Measurements from ENCODE around the gene GDF3.

GDF3 gene

GRCh38 chr12:7729746-7730145, 34.2 kb upstream of the GDF3 start:
- WGBS (ENCODE audit: extremely low coverage, insufficient coverage, insufficient read length), result no CpG with 5 or more reads among the region's 4 CpGs
- no peak overlapping the region for H2BK120ac ChIP-seq (ENCODE audit: insufficient read depth, low read length, poor library complexity)
- H3K27me3 ChIP-seq (ENCODE audit: insufficient read depth, low read length), result no peaks in the 10 kb centered on the region
- H3K4me1 ChIP-seq (ENCODE audit: control insufficient read depth in 1 of 2, insufficient read depth in 2 of 2, low read length in 2 of 2), result no peaks in the 10 kb centered on the region
- no peak overlapping the region for H3K18ac ChIP-seq (ENCODE audit: low read length)
- no peak overlapping the region for H3K4me3 ChIP-seq (ENCODE audit: low read depth, low read length)
- no peak overlapping the region for H3K27ac ChIP-seq (ENCODE audit: low read depth, low read length)
- no peak overlapping the region for H3K14ac ChIP-seq (ENCODE audit: low read length)
- H2AFZ ChIP-seq (ENCODE audit: insufficient read depth, low read length, poor library complexity), result no peak overlapping the region
- H3K79me2 ChIP-seq (ENCODE audit: control insufficient read depth, insufficient read depth, low read length, poor library complexity), result no peaks in the 10 kb centered on the region
- H3K9me3 ChIP-seq (ENCODE audit: insufficient read depth, low read depth, low read length), result no peaks in the 10 kb centered on the region
- H4K91ac ChIP-seq (ENCODE audit: low read depth, low read length), result no peak overlapping the region
- no peaks in the 10 kb centered on the region for H3K36me3 ChIP-seq (ENCODE audit: control insufficient read depth in 1 of 2, insufficient read depth in 2 of 2, low read length in 2 of 2)
- H4K12ac ChIP-seq (ENCODE audit: low read depth, low read length), result no peak overlapping the region
- no peak overlapping the region for H3K4me2 ChIP-seq (ENCODE audit: low read length)
- H2BK5ac ChIP-seq (ENCODE audit: low read depth, low read length, poor library complexity), result no peak overlapping the region
- H3K23ac ChIP-seq (ENCODE audit: low read length), result no peak overlapping the region
- H2BK12ac ChIP-seq (ENCODE audit: low read length), result no peak overlapping the region
- H3K9ac ChIP-seq (ENCODE audit: low read length), result no peak overlapping the region
- H3K4ac ChIP-seq (ENCODE audit: low read depth, low read length), result no peak overlapping the region
- no peak overlapping the region for H4K8ac ChIP-seq (ENCODE audit: low read depth, low read length)
- no peak overlapping the region for H2AK5ac ChIP-seq (ENCODE audit: low read length)
- no peaks in the 10 kb centered on the region for H3K79me1 ChIP-seq (ENCODE audit: low read length)
- no peak for DNase-seq

- Histone ChIP-seq H3K9me3 (ENCODE audit: insufficient read depth, low read depth, low read length) (no peaks in the 10 kb centered on the region), H2BK12ac (ENCODE audit: low read length) (no peak overlapping the region), H2BK5ac (ENCODE audit: low read depth, low read length, poor library complexity) (no peak overlapping the region), H4K91ac (ENCODE audit: low read depth, low read length) (no peak overlapping the region), H3K79me2 (ENCODE audit: control insufficient read depth, insufficient read depth, low read length, poor library complexity) (no peaks in the 10 kb centered on the region), H2BK120ac (ENCODE audit: insufficient read depth, low read length, poor library complexity) (no peak overlapping the region), H3K4me3 (ENCODE audit: low read depth, low read length) (no peak overlapping the region), H3K23ac (ENCODE audit: low read length) (no peak overlapping the region), H3K27ac (ENCODE audit: low read depth, low read length) (no peak overlapping the region), H3K9ac (ENCODE audit: low read length) (no peak overlapping the region), H3K14ac (ENCODE audit: low read length) (no peak overlapping the region), H3K4ac (ENCODE audit: low read depth, low read length) (no peak overlapping the region), H4K8ac (ENCODE audit: low read depth, low read length) (no peak overlapping the region), H3K4me2 (ENCODE audit: low read length) (no peak overlapping the region), H3K79me1 (ENCODE audit: low read length) (no peaks in the 10 kb centered on the region), H3K4me1 (ENCODE audit: control insufficient read depth in 1 of 2, insufficient read depth in 2 of 2, low read length in 2 of 2) (no peaks in the 10 kb centered on the region), H4K12ac (ENCODE audit: low read depth, low read length) (no peak overlapping the region), H2AK5ac (ENCODE audit: low read length) (no peak overlapping the region), H3K36me3 (ENCODE audit: control insufficient read depth in 1 of 2, insufficient read depth in 2 of 2, low read length in 2 of 2) (no peaks in the 10 kb centered on the region), H3K27me3 (ENCODE audit: insufficient read depth, low read length) (no peaks in the 10 kb centered on the region), H2AFZ (ENCODE audit: insufficient read depth, low read length, poor library complexity) (no peak overlapping the region), H3K18ac (ENCODE audit: low read length) (no peak overlapping the region)
- DNase-seq, result no peak
- WGBS (ENCODE audit: extremely low coverage, insufficient coverage, insufficient read length), result no CpG with 5 or more reads among the region's 3 CpGs
Observed at GRCh38 chr12:7723926-7724325, 28.4 kb upstream of the GDF3 start.

- Histone ChIP-seq H3K27me3 (ENCODE audit: insufficient read depth, low read length) (no peaks in the 10 kb centered on the region), H2BK12ac (ENCODE audit: low read length) (no peak overlapping the region), H2BK120ac (ENCODE audit: insufficient read depth, low read length, poor library complexity) (no peak overlapping the region), H3K79me1 (ENCODE audit: low read length) (no peaks in the 10 kb centered on the region), H4K91ac (ENCODE audit: low read depth, low read length) (no peak overlapping the region), H3K18ac (ENCODE audit: low read length) (no peak overlapping the region), H3K36me3 (ENCODE audit: control insufficient read depth in 1 of 2, insufficient read depth in 2 of 2, low read length in 2 of 2) (no peaks in the 10 kb centered on the region), H2AK5ac (ENCODE audit: low read length) (no peak overlapping the region), H3K9me3 (ENCODE audit: insufficient read depth, low read depth, low read length) (no peaks in the 10 kb centered on the region), H3K79me2 (ENCODE audit: control insufficient read depth, insufficient read depth, low read length, poor library complexity) (no peaks in the 10 kb centered on the region), H3K9ac (ENCODE audit: low read length) (no peak overlapping the region), H3K4me2 (ENCODE audit: low read length) (no peak overlapping the region), H2BK5ac (ENCODE audit: low read depth, low read length, poor library complexity) (no peak overlapping the region), H4K8ac (ENCODE audit: low read depth, low read length) (no peak overlapping the region), H4K12ac (ENCODE audit: low read depth, low read length) (no peak overlapping the region), H3K14ac (ENCODE audit: low read length) (no peak overlapping the region), H3K4ac (ENCODE audit: low read depth, low read length) (no peak overlapping the region), H3K4me3 (ENCODE audit: low read depth, low read length) (no peak overlapping the region), H3K4me1 (ENCODE audit: control insufficient read depth in 1 of 2, insufficient read depth in 2 of 2, low read length in 2 of 2) (no peaks in the 10 kb centered on the region), H3K23ac (ENCODE audit: low read length) (no peak overlapping the region), H3K27ac (ENCODE audit: low read depth, low read length) (no peak overlapping the region), H2AFZ (ENCODE audit: insufficient read depth, low read length, poor library complexity) (no peak overlapping the region)
- DNase-seq, result no peak
- WGBS (ENCODE audit: extremely low coverage, insufficient coverage, insufficient read length), result no CpG with 5 or more reads among the region's 15 CpGs
Observed at GRCh38 chr12:7719946-7720730, 24.6 kb upstream of the GDF3 start.

- H3K27me3 ChIP-seq (ENCODE audit: insufficient read depth, low read length), result no peaks in the 10 kb centered on the region
- no peak overlapping the region for H3K4me2 ChIP-seq (ENCODE audit: low read length)
- no peak overlapping the region for H2BK5ac ChIP-seq (ENCODE audit: low read depth, low read length, poor library complexity)
- no peak overlapping the region for H3K14ac ChIP-seq (ENCODE audit: low read length)
- H3K23ac ChIP-seq (ENCODE audit: low read length), result no peak overlapping the region
- H4K12ac ChIP-seq (ENCODE audit: low read depth, low read length), result no peak overlapping the region
- no peak overlapping the region for H3K18ac ChIP-seq (ENCODE audit: low read length)
- no peak overlapping the region for H2AK5ac ChIP-seq (ENCODE audit: low read length)
- no peak overlapping the region for H2AFZ ChIP-seq (ENCODE audit: insufficient read depth, low read length, poor library complexity)
- H3K79me1 ChIP-seq (ENCODE audit: low read length), result no peaks in the 10 kb centered on the region
- no peak overlapping the region for H4K8ac ChIP-seq (ENCODE audit: low read depth, low read length)
- no peak overlapping the region for H2BK12ac ChIP-seq (ENCODE audit: low read length)
- no peaks in the 10 kb centered on the region for H3K79me2 ChIP-seq (ENCODE audit: control insufficient read depth, insufficient read depth, low read length, poor library complexity)
- H4K91ac ChIP-seq (ENCODE audit: low read depth, low read length), result no peak overlapping the region
- DNase-seq, result peak; percentile 54 to 87
- H3K4me1 ChIP-seq (ENCODE audit: control insufficient read depth in 1 of 2, insufficient read depth in 2 of 2, low read length in 2 of 2), result no peaks in the 10 kb centered on the region
- no CpG with 5 or more reads among the region's 5 CpGs for WGBS (ENCODE audit: extremely low coverage, insufficient coverage, insufficient read length)
- H3K27ac ChIP-seq (ENCODE audit: low read depth, low read length), result no peak overlapping the region
- H3K9me3 ChIP-seq (ENCODE audit: insufficient read depth, low read depth, low read length), result no peaks in the 10 kb centered on the region
- no peak overlapping the region for H3K4ac ChIP-seq (ENCODE audit: low read depth, low read length)
- H3K36me3 ChIP-seq (ENCODE audit: control insufficient read depth in 1 of 2, insufficient read depth in 2 of 2, low read length in 2 of 2), result no peaks in the 10 kb centered on the region
- no peak overlapping the region for H2BK120ac ChIP-seq (ENCODE audit: insufficient read depth, low read length, poor library complexity)
- no peak overlapping the region for H3K9ac ChIP-seq (ENCODE audit: low read length)
- H3K4me3 ChIP-seq (ENCODE audit: low read depth, low read length), result no peak overlapping the region
Observed at GRCh38 chr12:7716381-7716780, 20.8 kb upstream of the GDF3 start.
